KMS-11 (cell line): ENCODE results near the gene PHRF1.

Experiments
- H2AFZ ChIP-seq: fragments of 200-600 bp; sonication (generic); 2 replicates; pipeline ENCODE4 v1.6.1; 2016; ENCODE audit warnings: antibody characterized with exemption, mixed run types, low read depth
- H3K27ac ChIP-seq: fragments of 200-600 bp; sonication (generic); 2 replicates; pipeline ENCODE4 v1.6.1; 2016; ENCODE audit warnings: mild to moderate bottlenecking, mixed run types
- H3K27me3 ChIP-seq: fragments of 200-600 bp; sonication (generic); 2 replicates; pipeline ENCODE4 v1.6.1; 2017; ENCODE audit warnings: mild to moderate bottlenecking, low read depth, mixed run types, moderate library complexity; ENCODE audit not compliant: insufficient read depth
- H3K36me3 ChIP-seq: fragments of 200-600 bp; sonication (generic); 2 replicates; pipeline ENCODE4 v1.6.1; 2017; ENCODE audit warnings: mild to moderate bottlenecking, mixed run types; ENCODE audit not compliant: insufficient read depth
- H3K4me1 ChIP-seq: fragments of 200-600 bp; sonication (generic); 2 replicates; pipeline ENCODE4 v1.6.1; 2016; ENCODE audit warnings: mild to moderate bottlenecking, low read depth, mixed run types; ENCODE audit not compliant: poor library complexity, severe bottlenecking
- H3K4me2 ChIP-seq: fragments of 200-600 bp; sonication (generic); 2 replicates; pipeline ENCODE4 v1.7.0; 2016; ENCODE audit warnings: mild to moderate bottlenecking, mixed run types
- H3K4me3 ChIP-seq: fragments of 200-600 bp; sonication (generic); IDR thresholded peaks from 2 replicates; pipeline ENCODE4 v1.6.1; 2017; ENCODE audit warnings: low read depth, low read length, mixed read lengths; ENCODE audit not compliant: insufficient read depth
- H3K79me2 ChIP-seq: fragments of 200-600 bp; sonication (generic); 2 replicates; pipeline ENCODE4 v1.6.1; 2016; ENCODE audit warnings: low read depth, mixed run types; ENCODE audit not compliant: insufficient read depth
- H3K9ac ChIP-seq: fragments of 200-600 bp; sonication (generic); 2 replicates; pipeline ENCODE4 v1.6.1; 2016; ENCODE audit warnings: mild to moderate bottlenecking, mixed run types
- H4K20me1 ChIP-seq: fragments of 200-600 bp; sonication (generic); 2 replicates; pipeline ENCODE4 v1.6.1; 2016; ENCODE audit warnings: mild to moderate bottlenecking, mixed run types; ENCODE audit not compliant: insufficient read depth
- TF ChIP-seq, protein P1 (sequence below): fragments of 200-600 bp; sonication (generic); conservative IDR thresholded peaks from 2 replicates; pipeline ENCODE4 v1.6.1; 2017; ENCODE audit warnings: low read depth, mild to moderate bottlenecking, antibody characterized with exemption, low read length, moderate library complexity, mixed read lengths

Gene PHRF1

DNA sequence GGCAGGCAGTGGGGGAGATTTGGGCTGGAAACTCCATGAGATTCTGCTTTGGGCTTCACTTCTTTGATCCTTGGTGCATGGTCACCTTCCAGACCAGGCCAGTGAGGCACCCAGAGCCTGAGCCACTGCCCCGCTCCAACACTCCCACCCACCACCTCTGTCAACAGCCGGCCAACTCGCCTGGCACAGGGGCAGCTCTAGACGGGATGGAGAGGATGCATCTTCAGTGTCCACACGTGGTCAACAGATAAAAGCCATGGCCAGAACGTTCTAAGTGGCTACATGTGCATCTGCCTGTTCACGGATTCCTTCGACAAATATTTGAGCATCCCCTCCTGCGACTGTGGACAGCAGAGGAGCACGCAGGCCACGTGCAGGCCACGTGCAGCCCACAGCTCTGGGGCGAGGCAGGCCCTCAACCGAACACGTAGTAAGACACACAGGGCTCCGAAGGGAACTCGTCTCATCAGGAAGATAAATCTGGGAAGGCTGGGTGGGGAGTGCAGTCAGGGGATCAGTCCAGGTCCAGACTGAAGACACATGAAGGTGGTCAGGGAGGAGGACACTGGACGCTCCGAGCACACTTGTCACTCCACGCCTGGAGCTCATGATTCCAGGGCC lies 37.7 kb upstream of the PHRF1 start:
- H3K4me3 ChIP-seq, result no peak overlapping the region
- TF ChIP-seq, protein P1, sequence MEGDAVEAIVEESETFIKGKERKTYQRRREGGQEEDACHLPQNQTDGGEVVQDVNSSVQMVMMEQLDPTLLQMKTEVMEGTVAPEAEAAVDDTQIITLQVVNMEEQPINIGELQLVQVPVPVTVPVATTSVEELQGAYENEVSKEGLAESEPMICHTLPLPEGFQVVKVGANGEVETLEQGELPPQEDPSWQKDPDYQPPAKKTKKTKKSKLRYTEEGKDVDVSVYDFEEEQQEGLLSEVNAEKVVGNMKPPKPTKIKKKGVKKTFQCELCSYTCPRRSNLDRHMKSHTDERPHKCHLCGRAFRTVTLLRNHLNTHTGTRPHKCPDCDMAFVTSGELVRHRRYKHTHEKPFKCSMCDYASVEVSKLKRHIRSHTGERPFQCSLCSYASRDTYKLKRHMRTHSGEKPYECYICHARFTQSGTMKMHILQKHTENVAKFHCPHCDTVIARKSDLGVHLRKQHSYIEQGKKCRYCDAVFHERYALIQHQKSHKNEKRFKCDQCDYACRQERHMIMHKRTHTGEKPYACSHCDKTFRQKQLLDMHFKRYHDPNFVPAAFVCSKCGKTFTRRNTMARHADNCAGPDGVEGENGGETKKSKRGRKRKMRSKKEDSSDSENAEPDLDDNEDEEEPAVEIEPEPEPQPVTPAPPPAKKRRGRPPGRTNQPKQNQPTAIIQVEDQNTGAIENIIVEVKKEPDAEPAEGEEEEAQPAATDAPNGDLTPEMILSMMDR, result no peak
- no peaks in the 10 kb centered on the region for H3K36me3 ChIP-seq
- H4K20me1 ChIP-seq, result no peaks in the 10 kb centered on the region
- H3K27ac ChIP-seq, result no peak overlapping the region
- H3K9ac ChIP-seq, result peak overlapping the region; percentile 84; the same call in 1 of the 2 replicates
- peaks cover 4% of the 10 kb centered on the region; the same call in 1 of the 2 replicates for H3K79me2 ChIP-seq
- H3K4me1 ChIP-seq, result peaks cover 27% of the 10 kb centered on the region
- H3K4me2 ChIP-seq, result peak overlapping the region; percentile 76; the same call in 1 of the 2 replicates
- H3K27me3 ChIP-seq, result no peaks in the 10 kb centered on the region
- no peak overlapping the region for H2AFZ ChIP-seq

DNA sequence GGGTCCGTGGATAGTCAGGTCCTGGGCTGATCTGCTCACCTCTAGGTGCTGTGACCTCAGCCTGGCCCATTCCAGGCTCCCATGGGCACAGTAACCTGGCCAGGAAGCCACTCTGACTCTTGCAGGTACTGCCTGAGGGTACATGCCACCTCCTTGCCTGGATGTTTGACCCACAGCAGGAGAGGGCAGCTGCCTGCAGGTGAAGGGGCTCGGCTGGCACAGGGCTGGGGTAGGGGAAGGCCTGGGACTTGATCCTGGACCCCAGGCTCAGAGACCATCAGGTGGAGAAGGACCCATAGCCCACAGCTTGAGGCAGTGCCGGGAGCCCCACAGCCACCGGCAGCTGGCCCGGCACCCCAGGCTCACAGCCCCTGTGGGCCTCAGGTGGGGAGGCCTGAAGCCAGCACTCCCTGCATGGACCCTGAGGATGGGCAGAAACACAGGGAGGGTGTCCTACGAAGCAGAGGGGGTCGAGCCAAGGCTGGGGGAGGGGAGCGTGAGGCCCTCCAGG lies 36.2 kb upstream of the PHRF1 start:
- Histone ChIP-seq H3K27me3 (no peaks in the 10 kb centered on the region), H3K4me3 (no peak overlapping the region), H3K36me3 (no peaks in the 10 kb centered on the region), H3K4me2 (no peak overlapping the region), H3K9ac (no peak overlapping the region), H3K79me2 (no peaks in the 10 kb centered on the region), H3K4me1 (peaks cover 19% of the 10 kb centered on the region), H2AFZ (no peak overlapping the region), H3K27ac (no peak overlapping the region), H4K20me1 (no peaks in the 10 kb centered on the region)
- TF ChIP-seq, protein P1, result no peak

DNA sequence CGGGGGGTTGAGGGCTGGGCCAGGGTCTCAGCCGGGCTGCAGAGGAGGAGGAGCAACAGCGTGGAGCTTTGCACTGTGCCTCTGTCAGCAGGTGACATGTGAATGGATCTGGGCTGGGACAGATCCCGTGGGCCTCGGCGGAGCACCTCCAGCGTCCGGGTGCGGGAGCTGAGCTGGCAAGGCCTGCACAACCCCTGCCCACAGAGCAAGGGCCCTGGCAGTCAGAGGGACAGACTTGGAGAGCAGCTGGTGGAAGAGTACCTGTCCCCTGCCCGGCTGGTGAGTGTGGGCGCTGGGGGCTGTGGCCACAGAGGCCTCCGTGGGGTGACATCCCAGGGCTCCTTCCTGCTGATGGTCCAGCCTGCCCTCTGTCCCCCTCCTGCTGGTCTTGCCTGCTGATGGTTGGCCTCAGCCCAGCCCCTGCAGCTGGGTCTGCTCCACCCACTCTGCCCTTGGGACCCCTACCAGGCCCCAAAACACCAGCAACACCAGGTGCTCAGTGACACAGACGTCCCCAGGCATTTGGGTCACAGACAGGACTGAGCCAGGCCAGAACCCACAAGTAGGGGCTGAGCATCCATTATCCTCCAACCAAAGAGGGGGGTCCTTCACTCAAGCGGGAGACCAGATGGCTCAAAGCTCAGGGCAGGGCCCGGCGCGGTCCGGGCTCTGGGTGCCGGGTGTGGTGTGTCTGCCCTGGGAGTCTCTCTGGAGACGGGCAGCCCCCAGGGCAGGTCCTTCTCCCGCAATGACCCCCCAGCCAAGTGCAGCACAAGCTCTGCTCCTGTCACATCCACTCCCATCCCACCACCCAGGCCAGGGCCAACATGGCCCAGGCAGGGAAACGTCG lies 35.5 kb upstream of the PHRF1 start:
- H3K36me3 ChIP-seq, result no peaks in the 10 kb centered on the region
- TF ChIP-seq, protein P1, result no peak
- H3K27me3 ChIP-seq, result no peaks in the 10 kb centered on the region

DNA sequence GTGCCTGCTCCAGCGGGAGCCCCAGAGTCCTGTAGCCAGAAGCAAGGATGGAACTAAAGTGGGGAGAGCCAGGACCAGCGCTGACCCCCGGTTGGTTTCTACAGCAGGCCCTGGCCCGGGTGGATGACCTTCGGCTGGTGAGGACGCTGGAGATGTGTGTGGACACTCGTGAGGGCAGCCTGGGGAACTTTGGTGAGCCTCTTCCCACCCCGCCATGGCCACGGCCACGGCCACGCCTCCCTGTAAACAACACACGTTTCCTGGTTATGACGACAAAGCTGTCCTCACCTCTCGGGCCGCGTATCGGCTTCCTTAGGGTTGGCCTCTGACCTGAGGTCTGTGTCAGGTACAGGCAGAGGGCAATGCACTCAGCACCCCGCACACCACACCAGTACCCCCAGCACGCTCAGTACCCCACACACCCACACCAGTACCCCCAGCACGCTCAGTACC lies 34.8 kb upstream of the PHRF1 start:
- no peak overlapping the region for H2AFZ ChIP-seq
- H3K9ac ChIP-seq, result no peak overlapping the region
- no peak overlapping the region for H3K4me2 ChIP-seq
- H3K4me1 ChIP-seq, result peaks cover 16% of the 10 kb centered on the region
- TF ChIP-seq, protein P1, result no peak
- no peak overlapping the region for H3K4me3 ChIP-seq
- no peaks in the 10 kb centered on the region for H3K36me3 ChIP-seq
- no peaks in the 10 kb centered on the region for H3K27me3 ChIP-seq
- no peak overlapping the region for H3K27ac ChIP-seq
- H4K20me1 ChIP-seq, result no peaks in the 10 kb centered on the region
- H3K79me2 ChIP-seq, result no peaks in the 10 kb centered on the region

More for the DNA sequence above, 35.5 kb upstream of the PHRF1 start:
- peaks cover 19% of the 10 kb centered on the region for H3K4me1 ChIP-seq
- H3K4me2 ChIP-seq, result no peak overlapping the region
- no peak overlapping the region for H3K27ac ChIP-seq
- H3K4me3 ChIP-seq, result no peak overlapping the region
- no peaks in the 10 kb centered on the region for H3K79me2 ChIP-seq
- H4K20me1 ChIP-seq, result no peaks in the 10 kb centered on the region
- H3K9ac ChIP-seq, result no peak overlapping the region
- no peak overlapping the region for H2AFZ ChIP-seq
